GM23248 (cell line): ENCODE measurements around the gene LOXHD1.

Experiments used
- EZH2 ChIP-seq: fragments of 200-600 bp; sonication (generic); IDR thresholded peaks from 2 replicates; pipeline ENCODE4 v1.6.1; 2018; ENCODE audit warnings: antibody characterized with exemption, mild to moderate bottlenecking; ENCODE audit not compliant: insufficient read depth, poor library complexity, severe bottlenecking
- EZH2phosphoT487 ChIP-seq: fragments of 200-600 bp; sonication (generic); IDR thresholded peaks from 2 replicates; pipeline ENCODE4 v1.6.1; 2018; ENCODE audit warnings: antibody characterized with exemption, moderate library complexity, mild to moderate bottlenecking, low read depth; ENCODE audit not compliant: insufficient read depth

DNA sequence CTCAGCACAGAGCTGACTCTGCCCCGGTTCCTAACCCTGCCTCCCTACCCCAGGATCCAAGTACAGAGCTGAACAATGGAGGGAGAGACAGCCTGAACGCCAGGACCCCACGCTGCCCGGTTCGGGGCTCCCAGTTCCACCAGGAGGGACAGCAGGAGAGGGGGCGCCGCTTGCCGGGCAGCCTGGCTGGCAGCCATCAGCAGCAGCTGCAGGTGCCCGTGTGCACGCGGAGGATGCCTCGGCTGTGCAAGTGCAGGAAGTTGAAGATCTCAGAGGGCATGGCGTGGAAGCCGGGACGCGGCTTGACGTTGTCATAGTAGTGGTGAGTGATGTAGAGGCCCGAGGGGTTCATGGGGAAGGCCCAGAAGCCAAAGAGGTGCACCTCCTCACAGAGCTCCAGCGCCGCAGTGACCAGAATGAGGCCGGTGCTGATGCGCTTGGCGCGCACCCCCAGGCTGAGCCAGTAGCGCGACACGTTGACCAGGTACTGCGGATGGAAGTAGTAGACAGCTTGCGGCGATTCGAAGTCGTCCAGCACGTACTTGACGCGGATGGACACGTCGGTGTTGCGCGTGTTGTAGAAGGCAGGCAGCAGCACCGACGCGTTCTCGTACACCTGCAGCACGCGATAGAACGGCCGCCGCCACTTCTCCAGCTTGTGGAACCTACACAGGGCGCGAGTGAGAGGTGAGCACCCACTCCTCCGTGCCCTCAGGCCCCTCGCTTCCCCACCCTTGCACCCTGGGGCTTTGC, 23.0 kb upstream of the LOXHD1 start:
- TF ChIP-seq EZH2 (no peak), EZH2phosphoT487 (no peak)
